H1 (cell line): ENCODE measurements around the gene TPSB2. TPM values are rescaled to one million over a fixed set of nuclear protein-coding genes. Genes with fewer than 3 reads are reported as not detected.

ENCODE experiments used
- CTCF ChIA-PET: fragments of 300-600 bp; sonication (Branson Sonifier 250); formaldehyde crosslinking; loops from one replicate; lab custom pipeline; 2021; ENCODE audit not compliant: partially characterized antibody; lab: Charles Lee
- POLR2A ChIA-PET: fragments of 300-600 bp; sonication (Branson Sonifier 250); formaldehyde crosslinking; loops from one replicate; lab custom pipeline; 2021; ENCODE audit warnings: inconsistent platforms; ENCODE audit not compliant: partially characterized antibody; lab: Charles Lee
- DNase-seq, 2 experiments: peaks; one replicate each; pipeline versions ENCODE4 v3.0.0 to v3.0.0-alpha.2; 2010 to 2022; ENCODE audit warnings: low spot score in 2 of 2, low read depth in 1 of 2, mixed read lengths in 1 of 2
- FAIRE-seq: peaks from 2 replicates; lab custom pipeline; 2011; peaks lifted over from hg19 to GRCh38; lab: Jason Lieb, UNC
- H2AFZ ChIP-seq: 2 replicates; pipeline ENCODE4 v1.8.1; 2012; ENCODE audit warnings: low read length, inconsistent platforms
- H2AK5ac ChIP-seq: 2 replicates; pipeline ENCODE4 v1.6.1; 2013; ENCODE audit warnings: low read depth, low read length
- H2BK120ac ChIP-seq: replicated peaks from 2 replicates; pipeline ENCODE3; 2013; ENCODE audit warnings: low read depth, low read length, inconsistent platforms
- H2BK12ac ChIP-seq: 2 replicates; pipeline ENCODE4 v1.6.1; 2013; ENCODE audit warnings: low read depth, low read length
- H2BK15ac ChIP-seq: 2 replicates; pipeline ENCODE4 v1.6.1; 2013; ENCODE audit warnings: low read length
- H2BK20ac ChIP-seq: 2 replicates; pipeline ENCODE4 v1.6.1; 2013; ENCODE audit warnings: low read length
- H2BK5ac ChIP-seq: 2 replicates; pipeline ENCODE4 v1.6.1; 2013; ENCODE audit warnings: low read depth, low read length
- H3K14ac ChIP-seq: 2 replicates; pipeline ENCODE4 v1.6.1; 2013; ENCODE audit warnings: inconsistent platforms; ENCODE audit not compliant: insufficient read length
- H3K18ac ChIP-seq: 2 replicates; pipeline ENCODE4 v1.6.1; 2013; ENCODE audit warnings: low read length; ENCODE audit errors: extremely low read depth
- H3K23ac ChIP-seq: 2 replicates; pipeline ENCODE4 v1.6.1; 2013; ENCODE audit warnings: inconsistent platforms; ENCODE audit not compliant: insufficient read length
- H3K23me2 ChIP-seq: 2 replicates; pipeline ENCODE4 v1.6.1; 2013; ENCODE audit warnings: low read depth, low read length
- H3K27ac ChIP-seq: 2 replicates; pipeline ENCODE4 v1.6.1; 2011; ENCODE audit warnings: low read depth, low read length, inconsistent platforms
- H3K27me3 ChIP-seq, 4 experiments: replicated peaks in 1 of 4; 1 replicate in 1 of 4; 2 replicates in 3 of 4; pipeline versions ENCODE4 v1.6.1 to v1.8.1; 2011 to 2013; ENCODE audit warnings: low read length in 3 of 4, mild to moderate bottlenecking in 3 of 4, inconsistent platforms in 2 of 4, mixed read lengths in 2 of 4, moderate library complexity in 1 of 4; ENCODE audit not compliant: control insufficient read depth in 3 of 4, insufficient read depth in 3 of 4; ENCODE audit errors: extremely low read depth in 1 of 4
- H3K36me3 ChIP-seq, 4 experiments: 2 replicates each; pipeline versions ENCODE4 v1.6.1 to v1.8.1; 2011 to 2013; ENCODE audit warnings: mild to moderate bottlenecking in 4 of 4, low read length in 3 of 4, moderate library complexity in 2 of 4, control low read depth in 1 of 4, inconsistent platforms in 1 of 4; ENCODE audit not compliant: insufficient read depth in 4 of 4, control insufficient read depth in 2 of 4
- H3K4ac ChIP-seq: replicated peaks from 2 replicates; pipeline ENCODE3; 2013; ENCODE audit warnings: low read length, low read depth, mixed read lengths, inconsistent platforms; ENCODE audit not compliant: insufficient read length
- H3K4me1 ChIP-seq, 4 experiments: replicated peaks in 1 of 4; 1 replicate in 1 of 4; 2 replicates in 3 of 4; pipeline versions ENCODE4 v1.6.1 to v1.8.1; 2011 to 2013; ENCODE audit warnings: low read length in 3 of 4, inconsistent platforms in 2 of 4, mixed read lengths in 1 of 4; ENCODE audit not compliant: insufficient read depth in 4 of 4, control insufficient read depth in 3 of 4
- H3K4me2 ChIP-seq, 2 experiments: 2 replicates each; pipeline versions ENCODE4 v1.6.1 to v1.8.1; 2011 to 2013; ENCODE audit warnings: low read depth in 2 of 2, low read length in 2 of 2, control low read depth in 1 of 2, inconsistent platforms in 1 of 2, mild to moderate bottlenecking in 1 of 2; ENCODE audit not compliant: insufficient read depth in 1 of 2
- H3K4me3 ChIP-seq, 4 experiments: fragments of 200-600, 300-600 bp in 1 of 4; sonication (generic), shearing (Covaris generic), sonication (Bioruptor Twin) in 1 of 4; 2 replicates each; pipeline versions ENCODE4 v1.5.1 to v1.8.1; 2011 to 2016; ENCODE audit warnings: low read length in 4 of 4, low read depth in 3 of 4, control low read depth in 2 of 4, inconsistent platforms in 2 of 4, mild to moderate bottlenecking in 2 of 4, mixed read lengths in 1 of 4, moderate library complexity in 1 of 4; ENCODE audit not compliant: insufficient read depth in 2 of 4; ENCODE audit errors: extremely low read depth in 1 of 4
- H3K56ac ChIP-seq: replicated peaks from 2 replicates; pipeline ENCODE3; 2013; ENCODE audit warnings: low read depth, mild to moderate bottlenecking, mixed read lengths, low read length, inconsistent platforms; ENCODE audit not compliant: insufficient read length
- H3K79me1 ChIP-seq: 2 replicates; pipeline ENCODE4 v1.6.1; 2013; ENCODE audit warnings: low read depth, low read length, control low read depth
- H3K79me2 ChIP-seq, 2 experiments: 2 replicates each; pipeline versions ENCODE4 v1.6.1 to v1.8.1; 2012 to 2013; ENCODE audit warnings: low read length in 2 of 2, mild to moderate bottlenecking in 2 of 2, inconsistent platforms in 1 of 2; ENCODE audit not compliant: insufficient read depth in 2 of 2, control insufficient read depth in 1 of 2
- H3K9ac ChIP-seq, 4 experiments: replicated peaks in 1 of 4; 1 replicate in 1 of 4; 2 replicates in 3 of 4; pipeline versions ENCODE4 v1.6.1 to v1.8.1; 2011 to 2013; ENCODE audit warnings: low read depth in 3 of 4, low read length in 3 of 4, control low read depth in 2 of 4, mild to moderate bottlenecking in 2 of 4, moderate library complexity in 2 of 4, inconsistent platforms in 1 of 4; ENCODE audit errors: extremely low read depth in 1 of 4
- H3K9me3 ChIP-seq, 2 experiments: 2 replicates each; pipeline versions ENCODE4 v1.6.1 to v1.8.1; 2012 to 2013; ENCODE audit warnings: mild to moderate bottlenecking in 2 of 2, moderate library complexity in 2 of 2, control low read depth in 1 of 2, inconsistent platforms in 1 of 2, low read depth in 1 of 2, low read length in 1 of 2, mixed read lengths in 1 of 2; ENCODE audit not compliant: insufficient read depth in 2 of 2
- H4K20me1 ChIP-seq, 2 experiments: replicated peaks in 1 of 2; 2 replicates each; pipeline versions ENCODE3 to v1.8.1; 2011 to 2013; ENCODE audit warnings: inconsistent platforms in 2 of 2, low read length in 2 of 2, mild to moderate bottlenecking in 1 of 2; ENCODE audit not compliant: insufficient read depth in 2 of 2, control insufficient read depth in 1 of 2
- H4K5ac ChIP-seq: 2 replicates; pipeline ENCODE4 v1.6.1; 2013; ENCODE audit warnings: low read length, low read depth, mixed read lengths, inconsistent platforms; ENCODE audit not compliant: insufficient read length
- H4K8ac ChIP-seq: 2 replicates; pipeline ENCODE4 v1.8.0; 2013; ENCODE audit warnings: mild to moderate bottlenecking, moderate library complexity, low read length, inconsistent platforms; ENCODE audit not compliant: insufficient read depth; ENCODE audit errors: extremely low read depth
- H4K91ac ChIP-seq: replicated peaks from 2 replicates; pipeline ENCODE3; 2013; ENCODE audit warnings: low read length, mixed read lengths, inconsistent platforms; ENCODE audit not compliant: insufficient read length
- BRCA1 ChIP-seq: IDR thresholded peaks from 2 replicates; pipeline ENCODE4 v1.6.1; 2012; ENCODE audit warnings: low read depth, low read length, improper control_type of control experiment
- CTBP2 ChIP-seq: IDR thresholded peaks from 2 replicates; pipeline ENCODE4 v1.7.0; 2011; ENCODE audit warnings: borderline replicate concordance, mild to moderate bottlenecking, moderate library complexity, mixed read lengths, low read length; ENCODE audit not compliant: insufficient read depth, insufficient read length
- HDAC6 ChIP-seq: IDR thresholded peaks from one replicate; pipeline ENCODE4 v1.7.1; 2012; ENCODE audit warnings: low read depth, mild to moderate bottlenecking, inconsistent platforms, low read length, moderate library complexity
- MAFK ChIP-seq: IDR thresholded peaks from 2 replicates; pipeline ENCODE4 v1.6.1; 2012; ENCODE audit warnings: low read depth, mild to moderate bottlenecking, improper control_type of control experiment, low read length
- NRF1 ChIP-seq: IDR thresholded peaks from 2 replicates; pipeline ENCODE4 v1.6.1; 2011; ENCODE audit warnings: mild to moderate bottlenecking, low read depth, low read length, improper control_type of control experiment
- POLR2AphosphoS5 ChIP-seq: IDR thresholded peaks from 2 replicates; pipeline ENCODE4 v1.6.1; 2011; ENCODE audit warnings: low read depth, low read length
- RBBP5 ChIP-seq: IDR thresholded peaks from 2 replicates; pipeline ENCODE4 v1.7.1; 2012; ENCODE audit warnings: low read depth, mild to moderate bottlenecking, inconsistent platforms, low read length, moderate library complexity, borderline replicate concordance
- SUZ12 ChIP-seq: fragments of 200-600 bp; sonication (generic); IDR thresholded peaks from 2 replicates; pipeline ENCODE4 v1.6.1; 2012; ENCODE audit warnings: mild to moderate bottlenecking, inconsistent platforms, low read length, moderate library complexity, mixed read lengths
- TAF7 ChIP-seq: optimal IDR thresholded peaks from 2 replicates; pipeline ENCODE3; 2011; ENCODE audit warnings: low read depth, mild to moderate bottlenecking, inconsistent platforms, low read length, moderate library complexity, borderline replicate concordance
- YY1 ChIP-seq: IDR thresholded peaks from 2 replicates; pipeline ENCODE4 v1.6.1; 2011; ENCODE audit warnings: low read depth, mild to moderate bottlenecking, low read length
- WGBS, 2 experiments: shearing (Covaris generic) in 1 of 2; methylation state at CpG; one replicate each; pipeline versions ENCODE4 v1.1.6 to v1.1.7; 2013 to 2015; ENCODE audit warnings: low lambda C conversion rate in 2 of 2, mixed read lengths in 2 of 2, inconsistent platforms in 1 of 2, low coverage in 1 of 2, missing lambda C conversion rate in 1 of 2; ENCODE audit not compliant: insufficient replicate concordance in 2 of 2, insufficient coverage in 1 of 2, insufficient read length in 1 of 2; ENCODE audit errors: extremely low coverage in 1 of 2, missing lambda C conversion rate in 1 of 2; 5-methylcytosine and 5-hydroxymethylcytosine counted together
- polyA plus RNA-seq, 7 experiments: library from polyadenylated mRNA; depleted of rRNA in 3 of 7; stranded (reverse) in 5 of 7; unstranded in 2 of 7; fragments of >200 nt in 5 of 7; fragments of 200-250 nt in 2 of 7; gene quantifications; 1 replicate in 5 of 7; 2 replicates in 1 of 7; 4 replicates in 1 of 7; pipeline versions ENCODE4 v1.2.1 to v1.2.3, GENCODE V29; 2011 to 2013; ENCODE audit warnings: missing spikeins in 2 of 7, mixed read lengths in 2 of 7
- total RNA-seq: library from RNA; stranded (reverse); fragmentation: NEBNext Ultra II Directional; extraction: Animal tissue kit (Norgen Biotek cat#: 25700); gene quantifications from 2 replicates; pipeline ENCODE4 v1.2.1, GENCODE V29; 2021
- TF ChIP-seq, protein P1 (sequence below): IDR thresholded peaks from 2 replicates; pipeline ENCODE4 v1.6.1; 2012; ENCODE audit warnings: inconsistent platforms

Gene TPSB2
- total and polyA plus RNA-seq, 2 of the 8 experiments (the other 6 are each of a cell fraction or from before 2014, with no cell fraction given) = 0.08 TPM; not detected in 1

DNA sequence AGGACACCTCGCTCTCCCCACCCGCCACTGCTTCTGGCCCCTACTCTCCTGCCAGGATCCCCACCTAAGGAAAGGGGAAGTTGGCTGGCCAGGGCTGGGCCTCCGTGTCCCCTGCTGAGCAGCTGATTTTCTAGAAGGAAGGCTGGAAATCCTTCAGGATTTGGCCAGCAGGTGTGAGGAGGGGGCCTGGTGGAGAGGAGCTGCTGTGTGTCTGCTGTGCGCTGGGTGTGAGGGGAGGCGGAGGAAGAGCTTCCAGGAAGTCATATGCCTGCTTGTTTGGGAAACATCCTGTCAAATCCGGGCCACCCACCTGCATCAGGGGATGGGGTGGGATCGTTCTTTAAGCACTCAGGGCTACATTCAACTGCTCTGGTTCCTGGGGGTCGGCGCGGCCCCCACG is 33.5 kb downstream of the TPSB2 start:
- CTCF ChIA-PET = interaction anchor here (1.2 to 1.9 kb wide), 6 partner anchors 9 to 127 kb away, joined by 3 to 16 read pairs (median 4); no protein-coding TSS in a partner anchor

More for the DNA sequence above, 33.5 kb downstream of the TPSB2 start:
- no peak overlapping the region for H2BK120ac ChIP-seq
- H2BK12ac ChIP-seq = no peak overlapping the region
- H3K27me3 ChIP-seq = no peaks in the 10 kb centered on the region
- H3K4me2 ChIP-seq = no peak overlapping the region
- no peak overlapping the region for H3K9ac ChIP-seq
- POLR2A ChIA-PET = no interaction called here
- no peaks in the 10 kb centered on the region for H3K79me2 ChIP-seq
- H2AK5ac ChIP-seq = no peak overlapping the region
- H3K4me1 ChIP-seq = peaks cover 0 to 9% (median 2%) of the 10 kb centered on the region in 4 experiments; a peak in 4 of 7 replicates
- H2BK15ac ChIP-seq = 0 out of 2 replicates have a peak overlapping the region, but pooled peaks have one; percentile 29
- no peaks in the 10 kb centered on the region; the same call in 1 of the 2 replicates for H3K79me1 ChIP-seq
- peaks cover 11 to 40% of the 10 kb centered on the region in 2 experiments for H4K20me1 ChIP-seq
- no peak for DNase-seq
- H4K5ac ChIP-seq = no peak overlapping the region
- H3K27ac ChIP-seq = no peak overlapping the region
- H4K8ac ChIP-seq = no peak overlapping the region
- peaks cover 0 to 7% (median 3%) of the 10 kb centered on the region in 4 experiments; a peak in 3 of 8 replicates for H3K36me3 ChIP-seq
- no peak overlapping the region for H3K23ac ChIP-seq
- no peak overlapping the region for H3K4ac ChIP-seq
- H3K4me3 ChIP-seq = no peak overlapping the region
- H2AFZ ChIP-seq = no peak overlapping the region
- H2BK20ac ChIP-seq = no peak overlapping the region
- no peak for FAIRE-seq
- H3K9me3 ChIP-seq = no peaks in the 10 kb centered on the region
- H2BK5ac ChIP-seq = no peak overlapping the region
- TF ChIP-seq CTBP2 (no peak), SUZ12 (no peak), NRF1 (no peak), RBBP5 (no peak), POLR2AphosphoS5 (no peak), TAF7 (no peak), HDAC6 (no peak), MAFK (no peak), YY1 (no peak), BRCA1 (no peak)
- TF ChIP-seq, protein P1, sequence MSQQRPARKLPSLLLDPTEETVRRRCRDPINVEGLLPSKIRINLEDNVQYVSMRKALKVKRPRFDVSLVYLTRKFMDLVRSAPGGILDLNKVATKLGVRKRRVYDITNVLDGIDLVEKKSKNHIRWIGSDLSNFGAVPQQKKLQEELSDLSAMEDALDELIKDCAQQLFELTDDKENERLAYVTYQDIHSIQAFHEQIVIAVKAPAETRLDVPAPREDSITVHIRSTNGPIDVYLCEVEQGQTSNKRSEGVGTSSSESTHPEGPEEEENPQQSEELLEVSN = no peak
- no peak overlapping the region for H3K56ac ChIP-seq
- 91% methylated on average over 11 of the region's 11 CpGs; no CpG with 5 or more reads in 1 of the 2 experiments for WGBS, 2 experiments
- no peak overlapping the region for H3K18ac ChIP-seq
- no peaks in the 10 kb centered on the region for H3K23me2 ChIP-seq
- H4K91ac ChIP-seq = no peak overlapping the region
- H3K14ac ChIP-seq = no peak overlapping the region
